Right lobe of liver (tissue), 6 donors: ENCODE measurements around the gene TC2N. TPM values are rescaled to one million over a fixed set of nuclear protein-coding genes. Genes with fewer than 3 reads are reported as not detected.

Source experiments
- ATAC-seq, 4 donors: fragments of 200-7000 bp; cut with Tn5 transposase; one replicate each; pipeline ENCODE4 v1.9.1; 2020; ENCODE audit warnings: mild to moderate bottlenecking in 4 of 4, moderate library complexity in 4 of 4
- DNase-seq, 3 donors: peaks; one replicate each; pipeline ENCODE4 v3.0.0-alpha.2; 2020
- H3K27ac ChIP-seq, 3 donors: fragments of 200-600 bp; one replicate each; pipeline ENCODE4 v1.8.0; 2022
- H3K27me3 ChIP-seq, 2 donors: fragments of 200-600 bp; one replicate each; pipeline ENCODE4 v1.8.0; 2022
- H3K36me3 ChIP-seq, 4 donors: fragments of 200-600 bp; sonication (generic) in 1 of 4; one replicate each; pipeline versions ENCODE4 v1.5.1 to v1.8.0; 2017 to 2022; ENCODE audit warnings: control low read depth in 1 of 4
- H3K4me1 ChIP-seq, 4 donors: fragments of 200-600 bp; sonication (generic) in 1 of 4; one replicate each; pipeline versions ENCODE4 v1.5.1 to v1.8.0; 2017 to 2022; ENCODE audit warnings: control low read depth in 1 of 4
- H3K4me3 ChIP-seq, 3 donors: fragments of 200-600 bp; one replicate each; pipeline ENCODE4 v1.8.0; 2022
- H3K9me3 ChIP-seq, 4 donors: fragments of 200-600 bp; sonication (generic) in 1 of 4; one replicate each; pipeline versions ENCODE4 v1.5.1 to v1.8.0; 2017 to 2022; ENCODE audit warnings: control low read depth in 1 of 4
- CTCF ChIP-seq, 4 donors: fragments of 200-600 bp in 3 of 4; fragments of 450-650 bp in 1 of 4; IDR thresholded peaks; one replicate each; pipeline versions ENCODE4 v1.5.1 to v1.8.0; 2016 to 2022; ENCODE audit warnings: antibody characterized with exemption in 4 of 4, mild to moderate bottlenecking in 2 of 4
- POLR2A ChIP-seq: fragments of 450-650 bp; IDR thresholded peaks from one replicate; pipeline ENCODE4 v1.6.1; 2017; ENCODE audit warnings: antibody characterized with exemption, mild to moderate bottlenecking
- WGBS: methylation state at CpG from one replicate; pipeline ENCODE4 v1.1.6; 2018; ENCODE audit warnings: low coverage, low lambda C conversion rate; ENCODE audit not compliant: insufficient coverage; ENCODE audit errors: missing lambda C conversion rate; 5-methylcytosine and 5-hydroxymethylcytosine counted together
- intact Hi-C, 2 donors: fragments of 100-400 bp; cut with DNase I; formaldehyde crosslinking; loops; one replicate each; pipeline versions ENCODE4 v1.11.2 to v1.14.1; 2022
- total RNA-seq, 6 experiments: library from RNA; depleted of rRNA in 2 of 6; stranded (reverse); fragments of >200 nt in 2 of 6; fragmentation: NEBNext Ultra II Directional in 3 of 6; extraction: Animal tissue kit (Norgen Biotek cat#: 25700) in 3 of 6; gene quantifications; one replicate each; pipeline versions ENCODE4 v1.1.0 to v1.2.4, GENCODE V29; 2016 to 2023
- donor health status: DM: no; HTN: yes; CAD: no.
- donor health status: DM: no; HTN: no; CAD: no.
- donor health status: DM: no; HTN: no; CAD: no.
- donor health status: DM: no; HTN: yes; CAD: no.
- donor health status: DM: no; HTN: yes; CAD: no.

The TC2N gene
- total RNA-seq, 6 experiments from 2014 or later = 1.0 to 6.5 (median 4.3) TPM

- Histone ChIP-seq H3K36me3 (no peaks in the 10 kb centered on the region), H3K4me3 (no peak overlapping the region), H3K27ac (no peak overlapping the region), H3K9me3 (no peaks in the 10 kb centered on the region), H3K27me3 (no peaks in the 10 kb centered on the region), H3K4me1 (no peaks in the 10 kb centered on the region)
- 100% methylated on average over 2 of the region's 2 CpGs for WGBS
- intact Hi-C loops = no loop called here
- DNase-seq (no peak), ATAC-seq (no peak)
- TF ChIP-seq CTCF (IDR thresholded peaks at IDR 0.05) = no peak
Measured at GRCh38 chr14:91857614-91858013, 9.7 kb downstream of the TC2N start.

- DNase-seq (no peak), ATAC-seq (no peak)
- H3K9me3 ChIP-seq = no peaks in the 10 kb centered on the region
- WGBS = 82% methylated on average over 2 of the region's 2 CpGs
- intact Hi-C loops = no loop called here
- H3K4me3 ChIP-seq = no peak overlapping the region
- no peaks in the 10 kb centered on the region for H3K4me1 ChIP-seq
- TF ChIP-seq CTCF (IDR thresholded peaks at IDR 0.05) (no peak), POLR2A (no peak)
- no peaks in the 10 kb centered on the region for H3K27me3 ChIP-seq
- H3K27ac ChIP-seq = no peak overlapping the region
- H3K36me3 ChIP-seq = no peaks in the 10 kb centered on the region
Measured at GRCh38 chr14:91854327-91854934, 12.9 kb downstream of the TC2N start.

GRCh38 chr14:91851563-91851962 is 15.8 kb downstream of the TC2N start:
- H3K27ac ChIP-seq = no peak overlapping the region
- H3K4me3 ChIP-seq = no peak overlapping the region
- 0% methylated on average over 1 of the region's 1 CpG for WGBS
- H3K9me3 ChIP-seq = no peaks in the 10 kb centered on the region
- H3K36me3 ChIP-seq = no peaks in the 10 kb centered on the region
- DNase-seq (no peak), ATAC-seq (no peak)
- no peaks in the 10 kb centered on the region for H3K4me1 ChIP-seq
- TF ChIP-seq POLR2A (no peak), CTCF (IDR thresholded peaks at IDR 0.05) (no peak)
- intact Hi-C loops = no loop called here
- no peaks in the 10 kb centered on the region for H3K27me3 ChIP-seq

- Histone ChIP-seq H3K4me1 (no peaks in the 10 kb centered on the region), H3K27me3 (no peaks in the 10 kb centered on the region), H3K36me3 (no peaks in the 10 kb centered on the region), H3K27ac (no peak overlapping the region), H3K9me3 (no peaks in the 10 kb centered on the region), H3K4me3 (no peak overlapping the region)
- TF ChIP-seq POLR2A (no peak), CTCF (IDR thresholded peaks at IDR 0.05) (no peak)
- 67% methylated on average over 4 of the region's 4 CpGs for WGBS
- no peak for DNase-seq
- ATAC-seq = no peak
- intact Hi-C loops = no loop called here
Measured at GRCh38 chr14:91848504-91849001, 18.8 kb downstream of the TC2N start.
